Lower leg skin (tissue), 3 donors: ENCODE measurements around the gene POGLUT3.

Experiments
- CTCF ChIP-seq, 3 donors: fragments of 450-650 bp; IDR thresholded peaks; one replicate each; pipeline ENCODE4 v1.5.1; 2016; ENCODE audit warnings: antibody characterized with exemption in 3 of 3, mild to moderate bottlenecking in 3 of 3, moderate library complexity in 2 of 3
- POLR2A ChIP-seq, 2 donors: fragments of 450-650 bp; IDR thresholded peaks; one replicate each; pipeline ENCODE4 v1.6.1; 2016 to 2017; ENCODE audit warnings: antibody characterized with exemption in 2 of 2, mild to moderate bottlenecking in 1 of 2, moderate library complexity in 1 of 2

GRCh38 chr11:108474664-108475463 is 23.3 kb downstream of the POGLUT3 start:
- TF ChIP-seq CTCF (IDR thresholded peaks at IDR 0.05) (no peak), POLR2A (IDR thresholded peaks at IDR 0.05) (no peak)
